ENCODE results near the gene ADD3.
"Not testable (repeated sequence)": the region's sequence is repeated elsewhere in the genome, so short reads cannot be mapped to it uniquely, and the experiment has no call there.

The ADD3 gene

DNA sequence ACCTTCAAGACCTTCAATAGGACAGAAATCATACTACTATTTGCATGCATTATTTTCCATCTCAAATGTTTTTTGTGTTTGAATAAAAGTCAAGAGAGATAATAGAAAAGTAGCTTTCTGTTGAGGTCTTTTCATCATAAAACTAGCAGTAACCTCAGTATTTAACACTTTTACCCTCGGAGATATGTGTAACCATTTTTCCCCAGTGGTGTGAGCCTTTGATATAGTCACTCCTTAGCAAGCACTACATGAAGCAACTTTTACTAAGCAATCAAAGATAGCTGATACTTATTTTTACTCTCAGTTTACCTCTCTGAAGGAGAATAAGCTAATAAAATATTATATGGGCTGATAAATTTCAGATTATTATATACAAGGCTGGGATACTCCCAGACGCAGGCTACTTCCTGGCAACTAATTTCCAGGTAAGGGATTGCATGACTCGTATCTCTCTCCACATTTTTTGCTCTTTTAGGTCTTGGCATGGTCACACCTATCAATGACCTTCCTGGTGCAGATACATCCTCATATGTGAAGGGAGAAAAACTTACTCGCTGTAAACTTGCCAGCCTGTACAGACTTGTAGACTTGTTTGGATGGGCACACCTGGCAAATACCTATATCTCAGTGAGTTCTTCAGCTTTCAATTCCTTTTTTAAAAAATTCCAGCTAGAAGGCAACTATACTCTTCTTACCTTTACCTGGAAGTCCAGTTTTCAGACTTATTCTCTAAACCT, 108.2 kb downstream of the ADD3 start:
- no peak for DNase-seq

DNA sequence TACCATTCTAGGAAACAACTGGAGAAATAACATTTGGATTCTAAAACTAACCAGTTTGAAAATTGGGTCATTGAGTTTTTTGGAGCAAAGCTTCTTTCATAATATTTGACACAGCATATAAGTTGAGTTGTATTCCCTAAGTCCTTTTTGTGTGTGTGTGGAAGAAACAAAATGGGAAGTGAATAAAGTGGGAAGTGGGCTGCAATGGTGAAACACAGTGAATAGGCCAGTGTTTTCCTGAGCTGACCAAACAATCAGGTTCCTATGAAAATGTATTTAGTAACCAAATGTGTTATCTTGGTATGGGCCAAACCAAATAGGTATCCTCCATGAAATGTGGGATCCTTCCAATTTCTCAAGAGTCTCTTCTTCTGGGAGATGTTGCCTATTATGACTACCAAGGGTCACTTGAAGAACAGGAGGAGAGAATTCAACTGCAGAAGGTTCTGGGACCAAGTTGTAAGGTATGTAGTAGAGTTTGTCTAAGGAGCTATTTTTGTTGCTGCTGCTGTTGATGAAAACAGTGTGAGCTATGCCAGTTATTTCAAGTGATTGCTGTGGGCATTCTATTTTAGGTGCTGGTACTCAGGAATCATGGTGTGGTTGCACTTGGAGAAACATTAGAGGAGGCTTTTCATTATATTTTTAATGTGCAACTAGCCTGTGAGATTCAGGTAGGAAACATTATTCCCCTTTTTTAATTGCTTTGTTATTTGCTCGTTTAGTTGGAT, 111.3 kb downstream of the ADD3 start:
- no peak for DNase-seq

DNA sequence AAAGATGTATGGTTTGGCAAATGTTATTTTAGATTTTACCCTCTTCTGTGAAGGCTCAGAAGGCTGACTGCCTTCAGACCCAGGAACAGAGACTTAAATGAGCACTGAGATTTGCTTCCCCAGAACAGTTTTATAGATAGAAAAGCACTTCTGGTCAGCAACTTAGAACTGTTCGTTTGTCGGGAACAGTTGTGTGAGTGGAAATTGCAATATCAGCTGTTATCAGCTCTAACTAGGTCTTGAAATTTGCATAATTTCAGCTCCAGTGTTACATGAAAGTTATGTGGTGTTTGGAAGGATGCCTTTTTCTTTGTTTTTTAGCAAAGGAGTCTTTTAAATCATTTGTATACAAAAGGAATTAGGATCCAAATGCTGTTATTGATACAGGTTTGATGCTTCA, 115.8 kb downstream of the ADD3 start:
- DNase-seq: no peak

DNA sequence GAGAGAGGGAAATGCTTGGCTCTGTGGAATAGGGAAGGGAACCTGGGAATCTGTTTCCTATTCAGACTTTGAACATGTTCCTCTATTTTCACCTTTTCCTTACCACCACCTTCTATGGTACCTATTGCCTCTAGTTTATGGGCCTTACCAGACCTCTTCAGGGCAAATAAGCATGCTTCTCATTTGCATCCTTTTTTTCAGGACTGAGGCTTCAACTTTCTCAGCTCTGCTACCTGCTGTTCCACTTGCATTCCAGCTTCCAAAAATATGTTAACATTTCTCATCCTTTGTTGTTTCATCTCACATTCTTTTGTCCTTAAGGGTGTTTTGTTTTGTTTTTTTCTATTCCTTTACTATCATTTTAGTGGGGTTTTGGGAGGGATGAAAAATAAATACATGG, 121.7 kb downstream of the ADD3 start:
- no peak for DNase-seq

DNA sequence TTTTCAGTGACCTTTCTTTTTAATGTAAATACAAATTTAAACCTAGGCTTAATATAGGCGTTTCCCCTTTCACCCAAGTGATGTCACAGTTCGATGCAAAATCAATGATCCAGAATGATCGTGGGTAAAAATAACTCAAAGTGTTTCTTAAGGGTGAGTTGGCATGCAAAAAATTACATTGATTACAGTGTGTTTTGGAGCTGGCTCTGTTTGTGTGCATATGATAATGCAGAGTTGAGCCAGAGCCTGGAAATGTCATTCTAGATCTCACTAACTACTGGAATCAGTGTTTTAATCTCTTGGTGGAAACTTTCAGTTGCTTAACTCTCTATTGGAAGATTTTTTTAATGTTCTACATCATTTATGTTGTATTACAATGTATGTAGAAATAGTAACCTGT, 127.1 kb downstream of the ADD3 start:
- no peak for DNase-seq

DNA sequence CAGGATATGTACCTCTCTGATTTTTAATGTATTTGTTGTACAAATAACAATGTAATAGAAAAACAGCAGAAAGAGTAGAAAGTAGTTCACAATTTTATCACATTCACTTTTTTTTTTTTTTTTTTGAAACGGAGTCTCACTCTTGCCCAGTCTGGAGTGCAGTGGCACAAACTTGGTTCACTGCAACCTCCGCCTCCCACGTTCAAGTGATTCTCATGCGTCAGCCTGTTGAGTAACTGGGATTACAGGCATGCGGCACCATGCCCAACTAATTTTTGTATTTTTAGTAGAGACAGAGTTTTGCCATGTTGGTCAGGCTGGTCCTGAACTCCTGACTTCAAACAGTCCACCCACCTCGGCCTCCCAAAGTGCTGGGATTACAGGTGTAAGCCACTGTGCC, 128.1 kb downstream of the ADD3 start:
- DNase-seq: not testable (repeated sequence)

DNA sequence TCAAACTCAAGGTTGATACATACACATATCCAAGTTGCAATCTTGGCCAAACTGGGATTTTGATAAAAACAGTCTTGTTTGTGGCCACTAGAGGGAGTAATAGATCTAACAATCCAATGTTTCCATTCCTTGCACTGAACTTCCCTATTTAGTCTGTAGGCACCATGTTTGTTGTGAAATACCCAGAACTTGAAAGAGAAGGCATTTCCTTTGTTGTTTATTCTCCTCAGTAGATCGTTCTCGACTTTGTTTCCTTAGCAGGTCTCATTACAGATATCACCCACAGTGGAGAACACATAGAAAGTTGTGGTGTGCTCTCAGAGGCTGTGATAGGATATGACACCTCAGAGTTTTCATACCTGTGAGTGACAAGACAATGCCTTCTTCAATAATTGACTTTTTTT, 129.4 kb downstream of the ADD3 start:
- DNase-seq: peak; percentile 53

DNA sequence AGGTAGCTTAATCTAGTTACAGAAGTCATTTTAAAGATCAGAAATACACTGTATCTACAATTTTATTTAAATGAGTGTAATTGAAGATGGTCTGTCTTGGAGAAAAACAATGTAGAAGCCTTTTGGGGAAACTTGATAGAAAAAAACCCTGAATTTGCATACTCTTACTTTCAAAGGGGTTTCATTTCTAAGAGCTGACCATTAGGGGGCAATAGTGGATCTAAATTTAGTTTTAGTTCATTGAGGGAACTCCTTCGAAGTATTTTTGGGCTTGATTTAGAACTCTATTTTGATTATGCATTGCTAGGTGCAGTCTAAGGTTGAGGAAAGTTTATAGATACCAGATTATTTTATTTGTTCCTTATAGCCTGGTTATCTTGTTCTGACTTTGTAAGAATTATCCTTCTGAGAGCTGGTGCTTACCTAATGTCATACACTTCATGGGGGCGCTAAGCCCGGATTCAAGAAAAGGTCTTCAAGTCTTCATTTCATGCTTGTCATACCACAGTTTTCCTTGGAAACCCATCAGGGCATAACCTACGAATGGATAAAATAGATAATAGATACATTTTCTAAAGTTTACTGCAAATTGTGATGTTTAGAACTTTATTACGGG, 130.5 kb downstream of the ADD3 start:
- DNase-seq: peak; percentile 76

DNA sequence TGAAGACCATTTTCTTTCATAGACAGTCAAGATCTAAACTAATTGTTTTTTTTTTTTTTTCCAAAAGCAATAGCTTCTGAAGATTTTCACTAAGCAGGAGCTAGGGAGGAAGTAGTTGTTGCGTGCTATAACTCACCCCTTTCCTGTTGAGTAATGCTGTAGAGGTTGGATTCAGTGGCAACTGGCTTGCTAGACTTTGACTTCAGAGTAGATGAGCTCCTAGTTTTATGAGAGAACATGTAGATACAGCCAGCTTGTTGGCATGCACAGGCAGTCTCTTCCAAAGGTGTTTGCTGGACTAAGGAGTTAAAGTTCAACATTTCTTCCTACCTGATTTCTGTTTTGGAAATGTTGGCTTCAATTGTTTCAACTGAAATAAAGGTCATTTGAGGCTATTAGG, 133.4 kb downstream of the ADD3 start:
- DNase-seq: peak; percentile 48

DNA sequence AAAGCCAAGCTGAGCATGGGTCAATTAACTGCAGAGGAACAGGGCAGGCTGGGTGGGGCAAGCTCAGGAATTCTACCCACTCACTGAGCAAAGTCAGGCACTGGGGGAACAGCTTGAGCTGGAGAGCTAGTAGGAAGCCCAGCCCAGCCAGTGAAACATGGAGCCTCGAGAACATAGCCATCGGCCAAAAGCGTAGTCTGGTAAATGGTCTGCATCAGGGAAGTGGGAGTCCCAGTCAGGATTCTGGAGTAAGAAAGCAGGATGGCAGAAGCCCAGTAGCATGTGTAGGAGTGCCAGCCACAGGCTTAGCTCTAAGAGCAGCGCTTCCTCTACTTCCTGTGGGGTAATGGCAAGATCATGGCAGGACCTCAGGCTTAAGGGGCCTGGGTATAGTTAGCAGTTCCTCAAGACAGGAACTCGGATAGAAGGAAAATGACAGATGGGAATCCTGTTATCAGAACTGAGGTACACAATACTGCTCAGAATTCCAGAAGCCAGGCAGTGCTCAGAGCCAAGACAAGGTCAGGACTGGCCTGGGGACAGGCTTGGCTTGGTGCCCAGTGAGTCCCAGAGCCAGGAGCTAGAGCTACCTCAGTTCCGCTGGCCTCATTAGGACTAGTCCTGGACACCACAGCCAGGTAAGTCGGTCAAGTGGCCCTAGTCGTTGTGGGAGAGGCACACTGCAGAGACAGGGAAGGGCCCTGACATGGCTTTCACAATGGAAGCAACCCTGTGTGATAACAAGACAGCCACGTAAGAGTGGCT, 134.3 kb downstream of the ADD3 start:
- DNase-seq: no peak

DNA sequence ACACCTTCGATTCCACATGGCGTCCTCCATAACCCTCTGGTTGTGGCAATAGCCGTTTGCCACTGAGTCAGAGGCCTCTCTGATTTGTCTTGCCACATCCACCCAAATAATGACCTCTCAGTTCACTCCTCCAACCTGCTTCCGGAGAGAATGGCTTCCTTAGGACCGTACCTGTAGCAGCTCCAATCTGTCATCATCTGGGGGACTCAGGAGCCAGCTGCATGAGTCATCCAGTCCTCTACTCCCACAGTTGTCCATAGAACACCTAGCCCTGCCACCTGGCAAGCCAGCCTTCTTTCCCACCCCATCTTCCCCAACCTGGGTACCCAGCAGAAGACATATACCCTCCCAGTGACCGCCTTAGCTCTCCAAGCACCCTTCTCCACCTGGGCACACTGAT, 135.2 kb downstream of the ADD3 start:
- DNase-seq: no peak

DNA sequence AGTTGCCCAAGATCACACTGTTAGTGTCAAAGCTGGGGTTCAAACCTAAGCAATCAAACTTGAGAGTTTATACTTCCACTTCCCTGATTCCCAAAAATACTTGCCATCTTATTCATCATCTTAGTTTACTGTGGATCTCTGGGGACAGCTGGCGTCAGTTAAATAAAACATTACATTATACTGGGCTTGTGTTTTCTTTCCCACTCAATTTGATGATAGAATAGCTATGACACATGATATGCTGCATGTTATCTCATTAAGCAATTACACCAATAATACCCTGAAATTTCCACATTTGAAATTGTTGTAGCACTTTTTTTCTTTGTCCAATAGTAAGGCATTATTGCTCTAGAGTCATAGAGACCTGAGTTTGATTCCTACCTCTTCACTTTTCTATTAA, 136.7 kb downstream of the ADD3 start:
- no peak for DNase-seq

DNA sequence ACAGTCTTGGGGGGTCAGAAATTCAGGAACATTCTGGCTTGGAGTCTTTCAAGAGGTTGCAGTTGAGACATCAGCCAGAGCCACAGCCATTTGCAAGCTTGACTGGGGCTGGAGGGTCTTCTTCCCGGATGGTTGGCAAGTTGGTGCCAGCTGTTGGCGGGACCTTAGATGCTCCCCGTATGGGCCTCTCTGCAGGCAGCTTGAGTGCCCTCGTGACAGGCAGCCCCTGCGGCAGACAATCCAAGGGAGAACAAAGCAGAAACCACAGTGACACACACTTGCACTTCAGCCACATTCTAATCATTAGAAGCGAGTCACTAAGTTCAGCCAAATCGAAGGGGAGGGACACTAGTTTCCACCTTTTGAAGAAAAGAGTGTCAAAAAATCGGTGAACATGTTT, 140.2 kb downstream of the ADD3 start:
- DNase-seq: no peak

DNA sequence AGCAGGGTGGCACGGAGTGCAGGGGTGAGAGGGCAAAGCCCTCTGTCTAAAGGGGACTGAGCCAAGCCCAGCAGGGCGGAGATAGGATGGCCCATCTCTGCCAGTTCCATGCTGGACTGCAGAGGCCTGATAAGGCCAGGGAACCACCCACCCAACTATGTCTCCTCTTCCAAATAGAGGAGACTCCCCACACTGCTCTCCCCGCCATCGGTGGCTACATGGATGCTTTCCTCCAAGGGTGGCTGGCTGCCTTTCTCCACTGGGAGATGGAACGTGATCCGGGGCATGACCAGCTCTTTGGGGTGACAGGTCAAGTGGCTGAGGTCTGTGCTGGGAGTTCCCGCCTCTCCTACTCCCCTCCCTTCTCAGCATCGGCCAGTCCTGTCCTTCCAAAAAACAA, 141.5 kb downstream of the ADD3 start:
- DNase-seq: no peak

DNA sequence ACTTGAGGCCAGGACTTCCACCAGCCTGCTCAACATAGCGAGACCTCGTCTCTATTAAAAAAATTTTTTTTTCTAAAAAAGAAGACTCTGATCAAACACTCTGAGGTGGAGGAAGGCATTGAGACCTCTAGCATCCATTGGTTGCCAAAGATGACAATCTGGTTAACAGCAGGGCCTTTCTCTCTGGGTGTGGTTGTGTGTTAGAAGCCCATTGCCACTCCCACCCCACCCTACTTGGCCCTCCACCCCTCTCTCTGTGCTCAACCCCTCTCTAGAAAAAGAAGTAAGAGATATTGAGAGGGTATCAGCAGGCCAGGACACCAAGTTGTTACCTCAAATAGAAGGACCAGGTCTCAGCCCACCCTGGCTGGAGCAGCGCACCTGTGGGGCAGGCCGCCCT, 142.3 kb downstream of the ADD3 start:
- no peak for DNase-seq

DNA sequence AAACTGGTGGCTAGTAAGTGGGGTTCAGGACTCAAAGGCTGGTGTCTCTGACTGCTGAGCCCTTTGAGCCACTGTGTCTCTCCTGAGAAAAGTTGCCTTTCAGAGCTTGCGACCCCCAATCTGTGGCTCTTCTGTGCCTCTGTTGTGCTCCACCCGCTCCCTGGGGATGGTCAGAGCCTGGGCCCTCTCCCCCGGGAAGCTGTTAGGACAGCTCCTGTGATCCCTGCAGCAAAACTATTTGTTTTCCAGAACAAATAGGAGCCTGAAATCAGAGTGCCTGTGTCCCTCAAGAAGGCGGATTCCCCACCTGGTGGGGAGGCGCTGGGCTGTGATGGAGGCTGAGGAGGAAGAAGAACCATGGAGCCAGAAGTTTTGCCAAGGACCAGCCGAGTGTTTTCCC, 143.2 kb downstream of the ADD3 start:
- no peak for DNase-seq

DNA sequence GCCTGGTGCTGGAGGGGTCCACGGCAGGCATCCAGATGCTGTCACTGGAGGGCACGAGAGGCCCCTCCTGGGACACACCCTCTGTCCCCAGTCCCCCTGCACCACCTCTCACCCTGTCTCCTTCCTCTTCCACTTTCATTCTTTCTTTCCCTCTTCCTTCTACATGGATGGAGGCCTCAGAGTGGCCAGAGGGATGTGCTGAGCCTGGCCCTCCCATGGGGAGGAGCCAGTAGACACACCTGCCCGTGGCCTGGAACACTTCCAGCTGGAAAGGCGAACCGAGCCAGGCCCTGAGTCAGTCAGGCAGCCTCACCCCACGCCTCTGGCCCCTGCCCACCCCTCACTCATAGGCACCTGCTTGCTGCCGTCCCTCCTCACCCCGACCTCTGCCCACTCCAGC, 143.7 kb downstream of the ADD3 start:
- no peak for DNase-seq

DNA sequence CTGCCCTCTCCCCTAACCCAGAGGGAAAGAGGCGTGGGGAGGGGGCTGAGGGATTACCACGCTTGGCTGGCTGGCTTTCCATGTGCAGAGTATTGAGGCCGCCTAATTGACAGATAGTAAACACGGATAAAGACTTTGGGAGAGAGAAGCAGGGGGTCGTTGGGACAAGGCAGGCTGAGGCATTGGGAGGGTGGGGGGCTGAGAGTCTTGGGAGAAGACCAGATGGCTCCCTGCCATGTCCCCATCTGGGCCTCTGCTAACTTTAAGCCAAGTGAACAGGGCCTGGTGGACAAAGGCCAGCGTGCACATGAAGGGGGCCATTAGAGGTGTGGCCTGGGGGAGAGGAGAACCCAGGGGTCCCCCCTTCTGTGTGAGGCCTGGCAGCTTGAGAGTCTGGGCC, 144.2 kb downstream of the ADD3 start:
- DNase-seq: no peak

DNA sequence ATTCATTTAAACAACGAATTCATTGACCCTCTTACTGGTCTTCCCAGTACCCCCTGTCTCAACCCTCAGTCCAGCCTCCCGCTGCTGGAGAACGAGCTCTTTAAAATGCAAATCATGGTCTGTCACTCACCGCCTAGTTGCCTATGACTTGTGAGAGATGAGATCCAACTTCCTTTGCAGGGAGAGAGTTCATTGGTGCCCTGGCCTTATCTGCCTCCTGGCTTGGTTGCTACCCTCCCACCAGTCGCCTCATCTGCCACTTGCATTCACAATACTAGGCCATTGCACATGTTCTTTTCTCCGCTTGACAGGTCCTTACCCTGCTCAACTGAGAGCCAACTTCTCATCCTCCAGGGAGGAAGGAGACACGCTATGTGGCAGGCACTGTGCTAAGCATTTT, 145.6 kb downstream of the ADD3 start:
- no peak for DNase-seq

DNA sequence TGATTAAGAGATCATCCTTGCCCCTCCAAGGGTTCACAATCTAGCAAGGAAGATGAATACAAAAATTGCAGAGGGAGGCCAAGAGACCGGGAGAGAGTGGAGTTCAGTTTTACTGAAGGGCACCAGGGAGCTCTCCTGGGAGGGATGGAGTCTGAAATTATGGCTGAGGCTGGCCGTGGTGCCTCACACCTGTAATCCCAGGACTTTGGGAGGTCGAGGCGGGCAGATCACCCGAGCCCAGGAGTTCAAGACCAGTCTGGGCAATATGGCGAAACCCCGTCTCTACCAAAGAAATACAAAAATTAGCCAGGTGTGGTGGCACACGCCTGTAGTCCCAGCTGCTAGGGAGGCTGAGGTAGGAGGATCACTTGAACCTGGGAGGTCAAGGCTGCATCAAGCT, 148.3 kb downstream of the ADD3 start:
- DNase-seq: no peak

DNA sequence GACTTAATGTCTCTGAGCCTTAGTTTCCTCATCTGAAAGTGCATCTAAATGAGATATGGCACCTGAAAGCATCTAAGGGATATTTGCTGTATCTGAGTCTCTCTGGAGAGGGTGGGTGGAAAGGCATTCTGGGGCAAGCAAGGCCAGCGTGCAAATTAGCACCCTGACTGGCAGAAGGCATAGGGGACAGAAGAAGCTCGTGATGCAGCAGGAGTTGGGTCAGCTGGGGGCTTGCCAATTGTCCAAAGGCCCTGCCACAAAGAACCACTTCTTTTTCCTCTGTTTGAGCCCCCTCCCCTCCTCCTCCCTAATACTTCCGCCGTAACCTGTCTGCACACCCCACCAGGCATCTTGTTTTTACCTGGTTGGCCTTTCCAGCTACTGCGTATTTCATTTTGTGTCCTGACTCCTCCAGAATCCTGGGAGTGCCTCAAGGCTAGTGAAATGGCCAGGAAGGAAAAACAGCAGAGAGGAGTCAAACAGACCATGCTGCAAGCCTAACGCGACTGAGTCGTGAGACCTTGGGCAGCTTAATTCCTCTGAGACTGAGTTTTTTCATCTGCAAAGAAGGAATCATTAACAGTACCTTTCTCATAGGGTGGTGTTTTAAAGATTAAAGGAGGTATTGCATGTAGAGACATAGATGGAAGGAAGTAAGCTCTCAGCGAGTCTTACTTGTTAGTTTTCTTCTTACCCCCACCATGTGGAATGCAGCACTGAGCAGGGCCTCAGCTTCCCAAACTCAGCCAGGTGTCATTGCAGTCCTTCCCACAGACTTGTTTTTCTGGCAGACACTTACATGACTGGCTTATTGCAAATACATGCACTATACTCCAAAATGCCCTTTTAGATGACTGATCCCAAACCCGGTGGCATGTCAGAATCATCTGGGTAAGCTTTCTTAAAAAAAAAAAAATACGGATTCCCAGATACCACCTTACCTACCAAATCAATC, 150.5 kb downstream of the ADD3 start:
- no peak for DNase-seq

DNA sequence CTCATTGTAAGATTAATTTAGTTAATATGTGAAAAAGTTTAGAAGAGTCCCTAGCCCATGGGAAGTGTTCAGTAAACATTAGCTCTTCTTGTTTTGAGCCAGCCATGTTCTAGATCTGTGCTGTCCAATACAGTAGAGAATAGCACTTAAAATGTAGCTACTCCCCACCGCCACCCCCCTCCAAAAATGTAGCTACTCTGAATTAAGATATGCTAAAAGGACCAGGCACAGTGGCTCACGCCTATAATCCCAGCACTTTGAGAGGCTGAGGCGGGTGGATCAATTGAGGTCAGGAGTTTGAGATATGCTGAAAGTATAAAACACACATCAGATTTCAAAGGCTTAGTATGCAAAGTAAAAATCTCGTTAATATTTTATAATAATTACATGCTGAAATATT, 152.3 kb downstream of the ADD3 start:
- DNase-seq: no peak
